Fibroblast of villous mesenchyme (primary cell): ENCODE measurements around the gene MRGPRG. TPM values are rescaled to one million over a fixed set of nuclear protein-coding genes. Genes with fewer than 3 reads are reported as not detected.

Experiments used
- DNase-seq: peaks from one replicate; pipeline ENCODE4 v3.0.0-alpha.2; 2010; ENCODE audit warnings: low read depth
- H3K4me3 ChIP-seq: 2 replicates; pipeline ENCODE4 v1.5.1; 2011; ENCODE audit warnings: low read depth, mild to moderate bottlenecking, low read length
- total RNA-seq: library from RNA; depleted of rRNA; stranded (reverse); fragments of >200 nt; gene quantifications from 2 replicates; pipeline ENCODE4 v1.2.3, GENCODE V29; 2012
- TF ChIP-seq, protein P1 (sequence below): IDR thresholded peaks from 2 replicates; pipeline ENCODE4 v1.5.1; 2012; ENCODE audit warnings: low read depth, mild to moderate bottlenecking, low read length; ENCODE audit not compliant: insufficient read depth

MRGPRG gene
- total RNA-seq, 1 donor = not detected

GRCh38 chr11:3175194-3175593 is 43.4 kb downstream of the MRGPRG start:
- DNase-seq = no peak
- no peak overlapping the region for H3K4me3 ChIP-seq
- TF ChIP-seq, protein P1, sequence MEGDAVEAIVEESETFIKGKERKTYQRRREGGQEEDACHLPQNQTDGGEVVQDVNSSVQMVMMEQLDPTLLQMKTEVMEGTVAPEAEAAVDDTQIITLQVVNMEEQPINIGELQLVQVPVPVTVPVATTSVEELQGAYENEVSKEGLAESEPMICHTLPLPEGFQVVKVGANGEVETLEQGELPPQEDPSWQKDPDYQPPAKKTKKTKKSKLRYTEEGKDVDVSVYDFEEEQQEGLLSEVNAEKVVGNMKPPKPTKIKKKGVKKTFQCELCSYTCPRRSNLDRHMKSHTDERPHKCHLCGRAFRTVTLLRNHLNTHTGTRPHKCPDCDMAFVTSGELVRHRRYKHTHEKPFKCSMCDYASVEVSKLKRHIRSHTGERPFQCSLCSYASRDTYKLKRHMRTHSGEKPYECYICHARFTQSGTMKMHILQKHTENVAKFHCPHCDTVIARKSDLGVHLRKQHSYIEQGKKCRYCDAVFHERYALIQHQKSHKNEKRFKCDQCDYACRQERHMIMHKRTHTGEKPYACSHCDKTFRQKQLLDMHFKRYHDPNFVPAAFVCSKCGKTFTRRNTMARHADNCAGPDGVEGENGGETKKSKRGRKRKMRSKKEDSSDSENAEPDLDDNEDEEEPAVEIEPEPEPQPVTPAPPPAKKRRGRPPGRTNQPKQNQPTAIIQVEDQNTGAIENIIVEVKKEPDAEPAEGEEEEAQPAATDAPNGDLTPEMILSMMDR = no peak

- H3K4me3 ChIP-seq = no peak overlapping the region
- no peak for DNase-seq
- TF ChIP-seq, protein P1 = no peak
Observed at GRCh38 chr11:3174387-3174786, 44.2 kb downstream of the MRGPRG start.

DNA sequence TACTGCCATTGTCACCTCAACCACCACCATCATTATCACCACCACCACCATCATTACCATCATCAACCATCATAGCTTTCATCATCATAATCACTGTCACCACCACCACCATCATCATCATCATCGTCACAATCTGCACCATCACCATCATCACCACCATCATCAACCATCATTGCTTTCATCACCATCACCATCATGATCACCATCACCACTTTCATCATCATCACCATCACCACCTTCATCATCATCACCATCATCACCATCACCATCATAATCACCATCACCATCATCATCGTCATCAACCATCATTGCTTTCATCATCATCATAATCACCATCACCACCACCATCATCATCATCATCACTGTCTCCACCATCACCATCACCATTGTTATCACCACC is 44.8 kb downstream of the MRGPRG start:
- TF ChIP-seq, protein P1 = no peak
- DNase-seq = no peak
- H3K4me3 ChIP-seq = no peak overlapping the region

GRCh38 chr11:3171931-3172560 is 46.6 kb downstream of the MRGPRG start:
- DNase-seq = no peak
- TF ChIP-seq, protein P1 = no peak
- H3K4me3 ChIP-seq = no peak overlapping the region

DNA sequence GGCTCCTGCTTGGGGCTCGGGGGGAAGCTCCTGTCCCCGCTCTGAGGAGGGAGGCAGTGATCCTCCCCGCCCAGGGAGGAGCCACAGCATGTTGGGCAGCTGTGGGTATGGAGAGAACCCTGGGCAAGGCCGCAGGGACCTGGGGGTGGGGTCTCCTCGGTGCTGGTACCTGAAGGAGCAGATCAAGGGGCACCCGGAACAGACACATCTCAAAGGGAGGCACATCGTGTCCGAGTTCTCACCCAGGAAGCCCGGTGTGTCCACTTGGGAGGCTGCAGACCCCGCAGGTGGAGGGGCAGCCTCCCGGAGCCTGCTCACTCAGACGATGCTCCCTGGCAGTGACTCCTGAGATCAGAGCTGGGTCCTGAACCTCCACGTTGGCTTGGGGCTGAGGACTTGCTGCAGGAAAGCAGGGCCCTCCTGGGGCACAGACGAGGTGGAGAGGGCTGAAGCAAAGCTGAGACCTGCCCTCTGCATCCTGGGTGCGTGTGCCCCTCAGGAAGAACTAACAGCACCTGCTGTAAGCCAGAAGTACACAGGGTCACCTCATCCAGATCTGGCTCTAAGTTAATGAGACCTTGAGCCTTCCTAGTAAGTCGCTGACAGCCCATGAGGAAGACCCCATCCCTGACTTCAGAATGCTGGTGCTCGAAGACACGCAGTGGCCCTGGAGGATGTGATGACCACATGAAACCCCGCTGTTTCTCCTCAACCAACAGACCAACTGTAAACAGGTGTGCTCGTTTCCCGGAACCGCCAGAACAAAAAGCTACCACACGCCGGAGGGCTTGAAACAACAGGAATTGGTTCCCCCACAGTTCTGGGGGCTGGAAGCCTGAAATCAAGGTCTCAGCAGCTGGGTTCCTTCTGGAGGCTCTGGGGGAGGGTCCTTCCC is 47.6 kb downstream of the MRGPRG start:
- H3K4me3 ChIP-seq = no peak overlapping the region
- TF ChIP-seq, protein P1 = no peak
- no peak for DNase-seq

- TF ChIP-seq, protein P1 = no peak
- DNase-seq = no peak
- no peak overlapping the region for H3K4me3 ChIP-seq
Observed at GRCh38 chr11:3170044-3170755, 48.4 kb downstream of the MRGPRG start.
